SK-N-SH (cell line): ENCODE data around the gene DLEC1.
"Not testable (repeated sequence)": the region's sequence is repeated elsewhere in the genome, so short reads cannot be mapped to it uniquely, and the experiment has no call there.

Source experiments
- CHD2 ChIP-seq: fragments of 150-350 bp; IDR thresholded peaks from 2 replicates; pipeline ENCODE4 v1.6.1; 2018; ENCODE audit warnings: low read length; ENCODE audit not compliant: partially characterized antibody
- CTCF ChIP-seq: fragments of 200-600 bp; sonication (generic); IDR thresholded peaks from 2 replicates; pipeline ENCODE4 v1.6.1; 2017; ENCODE audit warnings: antibody characterized with exemption, mild to moderate bottlenecking, moderate library complexity
- EP300 ChIP-seq, 2 experiments: IDR thresholded peaks; 2 replicates each; pipeline versions ENCODE4 v1.4.0 to v1.6.1; 2012; ENCODE audit warnings: borderline replicate concordance in 1 of 2, low read depth in 1 of 2, low read length in 1 of 2
- EZH2phosphoT487 ChIP-seq: fragments of 200-600 bp; sonication (generic); IDR thresholded peaks from 2 replicates; pipeline ENCODE4 v1.6.1; 2017; ENCODE audit warnings: low read depth, mixed run types, mild to moderate bottlenecking, antibody characterized with exemption, moderate library complexity, borderline replicate concordance
- FOSL2 ChIP-seq: IDR thresholded peaks from 2 replicates; pipeline ENCODE4 v1.4.0; 2012; ENCODE audit warnings: low read depth, mild to moderate bottlenecking, moderate library complexity, borderline replicate concordance
- FOXJ3 ChIP-seq: sonication (generic); formaldehyde crosslinking; IDR thresholded peaks from 2 replicates; pipeline ENCODE4 v1.5.1; 2020; ENCODE audit warnings: mild to moderate bottlenecking, missing genetic modification reagents
- FOXM1 ChIP-seq: IDR thresholded peaks from 2 replicates; pipeline ENCODE4 v1.4.0; 2012; ENCODE audit warnings: low read depth, mild to moderate bottlenecking
- GABPA ChIP-seq: IDR thresholded peaks from 2 replicates; pipeline ENCODE4 v1.4.0; 2012; ENCODE audit warnings: low read depth, mild to moderate bottlenecking
- JUND ChIP-seq: IDR thresholded peaks from 2 replicates; pipeline ENCODE4 v1.4.0; 2012
- POLR2AphosphoS5 ChIP-seq: IDR thresholded peaks from 2 replicates; pipeline ENCODE4 v1.6.1; 2012; ENCODE audit warnings: low read depth, low read length
- RAD21 ChIP-seq: IDR thresholded peaks from 2 replicates; pipeline ENCODE4 v1.6.1; 2012; ENCODE audit warnings: mild to moderate bottlenecking, low read length
- RCOR1 ChIP-seq: fragments of 150-350 bp; IDR thresholded peaks from 2 replicates; pipeline ENCODE4 v1.6.1; 2017; ENCODE audit warnings: antibody characterized with exemption, low read length
- YY1 ChIP-seq: IDR thresholded peaks from 2 replicates; pipeline ENCODE4 v1.4.0; 2012; ENCODE audit warnings: low read depth, mild to moderate bottlenecking

- not testable (repeated sequence) for TF ChIP-seq YY1; RAD21; EP300 (IDR thresholded peaks at IDR 0.05; ENCODE audit: borderline replicate concordance in 1 of 2, low read depth in 1 of 2, low read length in 1 of 2); RCOR1; CHD2; FOXM1; JUND; EZH2phosphoT487; POLR2AphosphoS5; CTCF; GABPA; FOXJ3; FOSL2
These were observed 5.4 kb upstream of the DLEC1 start for GRCh38 chr3:38033586-38033985.
